NCI-H1092 treated with DMSO at 0.1 percent for 48 hours (cell line): Measurements from ENCODE around the gene TCF7L2.

ENCODE experiments used
- DNase-seq: peaks from one replicate; lab custom pipeline; 2025; lab: John Stamatoyannopoulos, UW

The TCF7L2 gene

GRCh38 chr10:113024930-113025329, 74.9 kb downstream of the TCF7L2 start:
- no peak for DNase-seq

GRCh38 chr10:113025487-113025886, 75.4 kb downstream of the TCF7L2 start:
- DNase-seq: no peak

DNA sequence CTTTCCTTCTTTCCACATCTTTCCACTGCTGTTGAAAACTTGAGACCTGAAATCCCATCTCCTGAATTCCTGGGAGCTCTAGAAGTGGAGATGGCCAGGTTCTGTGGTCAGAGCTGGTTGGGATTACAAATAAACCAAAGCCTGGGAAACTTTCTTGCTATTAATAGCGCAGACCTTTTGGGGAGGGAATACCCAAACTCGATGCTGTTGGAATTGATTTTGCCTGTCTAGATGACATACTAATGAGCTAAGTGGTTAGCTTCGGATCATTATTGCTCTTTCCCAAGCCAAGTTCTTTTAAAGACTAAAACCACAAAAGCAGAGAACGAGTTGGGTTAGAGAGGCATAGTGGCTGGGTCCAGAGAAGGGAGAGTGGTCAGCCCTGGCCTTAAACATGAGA, 76.6 kb downstream of the TCF7L2 start:
- DNase-seq: no peak

DNA sequence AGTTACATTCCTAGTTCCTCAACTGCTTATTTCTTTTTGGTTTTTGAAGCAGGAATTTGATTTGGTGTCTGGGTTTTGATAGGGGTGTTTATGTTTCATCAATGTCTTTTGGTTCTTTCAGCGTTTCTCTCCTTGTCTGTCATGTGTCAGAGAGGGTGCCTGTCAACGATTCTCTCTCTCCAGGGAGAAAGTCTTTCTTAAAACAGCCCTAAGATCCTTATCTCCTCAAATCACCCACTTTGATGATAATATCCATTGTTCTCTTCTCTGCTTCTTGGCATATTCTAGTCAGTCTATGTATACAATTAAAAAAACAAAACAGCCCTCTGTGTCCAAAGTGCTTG, 77.2 kb downstream of the TCF7L2 start:
- no peak for DNase-seq

DNA sequence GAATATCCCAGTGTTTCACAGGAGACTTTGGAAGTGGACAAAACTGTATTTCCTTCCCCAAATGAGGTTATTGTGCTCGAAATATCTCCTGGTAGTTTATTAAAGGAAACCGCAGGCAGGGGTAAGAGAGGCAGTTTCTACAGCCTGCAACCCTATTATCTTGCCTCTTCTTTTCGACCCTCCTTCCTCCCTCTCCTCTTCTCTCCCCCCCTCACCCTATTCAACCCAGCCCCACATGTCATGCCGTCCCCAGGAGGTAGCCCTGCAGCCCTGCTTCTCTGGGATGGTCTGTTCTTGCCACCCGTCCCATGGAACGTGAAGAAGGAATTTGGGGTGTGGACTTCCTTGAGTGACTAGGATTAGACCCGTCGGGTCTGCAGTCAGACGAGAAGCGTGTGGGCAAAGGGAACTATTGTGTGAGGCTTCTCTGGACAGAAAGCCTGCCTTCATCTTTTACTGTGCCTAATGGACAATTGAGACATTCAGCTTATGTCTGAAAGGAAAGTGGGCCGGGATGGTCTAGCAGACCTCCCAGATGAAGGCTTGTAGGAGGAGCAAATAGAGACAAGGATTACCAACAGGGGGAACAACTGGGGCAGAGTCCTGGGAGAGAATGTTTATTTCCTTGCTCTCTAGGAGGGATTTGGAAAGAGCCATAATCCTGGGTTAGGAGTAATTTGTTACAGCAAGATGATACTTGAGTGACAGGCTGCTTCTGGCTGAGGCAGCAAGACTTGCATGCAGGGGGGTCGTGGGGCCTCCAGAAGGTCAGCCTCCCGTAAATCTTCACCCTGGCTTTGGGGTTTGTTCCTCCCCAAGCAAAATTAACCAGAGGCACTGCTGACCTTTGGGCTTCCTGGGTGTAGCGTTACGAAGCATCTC, 77.8 kb downstream of the TCF7L2 start:
- DNase-seq: no peak

GRCh38 chr10:113028456-113029440, 78.7 kb downstream of the TCF7L2 start:
- DNase-seq: no peak

DNA sequence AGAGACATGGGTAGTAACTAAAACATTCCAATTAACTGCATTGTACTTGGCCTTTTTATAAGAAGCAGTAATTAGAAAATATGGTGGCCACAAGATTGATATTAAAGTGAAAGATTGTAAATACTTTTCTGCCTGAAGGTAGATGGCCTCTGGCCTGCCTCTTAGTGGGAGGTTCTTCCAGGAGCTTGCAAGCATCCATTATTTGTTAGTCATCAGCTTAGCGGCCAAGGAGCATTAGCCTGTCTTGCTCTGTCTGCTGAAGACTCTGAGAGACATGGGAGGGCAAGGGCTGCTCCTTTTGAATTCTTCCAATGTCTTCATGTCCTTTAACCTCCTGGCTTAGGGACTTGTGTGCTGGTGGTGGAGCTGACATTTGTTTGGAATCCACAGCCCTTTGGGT, 80.4 kb downstream of the TCF7L2 start:
- DNase-seq: no peak

GRCh38 chr10:113031147-113031546, 81.1 kb downstream of the TCF7L2 start:
- no peak for DNase-seq

- DNase-seq: no peak
These were observed 83.9 kb downstream of the TCF7L2 start for GRCh38 chr10:113033991-113034390.

GRCh38 chr10:113035732-113036312, 85.8 kb downstream of the TCF7L2 start:
- no peak for DNase-seq

DNA sequence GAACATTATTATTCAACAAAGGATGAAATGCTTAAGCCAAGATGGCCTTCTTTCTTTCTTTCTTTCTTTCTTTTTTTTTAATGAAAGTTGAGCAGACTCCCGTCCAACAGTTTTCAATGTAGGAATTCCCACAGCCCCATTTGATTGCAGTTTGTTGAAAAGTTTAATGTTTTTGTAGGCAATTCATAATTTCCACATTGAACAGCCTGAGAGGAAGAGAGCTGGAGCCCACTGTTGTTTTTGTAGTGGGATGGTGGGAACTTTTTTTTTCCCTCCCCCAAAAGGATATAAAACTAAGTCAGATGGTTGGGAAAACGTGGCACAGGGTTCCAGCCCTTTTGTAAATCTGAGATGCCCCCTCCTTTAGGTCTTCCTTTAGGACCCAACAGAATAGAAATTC, 86.6 kb downstream of the TCF7L2 start:
- DNase-seq: no peak

- DNase-seq: no peak
These were observed 87.2 kb downstream of the TCF7L2 start for GRCh38 chr10:113037218-113037617.

GRCh38 chr10:113038183-113038582, 88.1 kb downstream of the TCF7L2 start:
- no peak for DNase-seq

- no peak for DNase-seq
These were observed 88.9 kb downstream of the TCF7L2 start for GRCh38 chr10:113038985-113039384.

DNA sequence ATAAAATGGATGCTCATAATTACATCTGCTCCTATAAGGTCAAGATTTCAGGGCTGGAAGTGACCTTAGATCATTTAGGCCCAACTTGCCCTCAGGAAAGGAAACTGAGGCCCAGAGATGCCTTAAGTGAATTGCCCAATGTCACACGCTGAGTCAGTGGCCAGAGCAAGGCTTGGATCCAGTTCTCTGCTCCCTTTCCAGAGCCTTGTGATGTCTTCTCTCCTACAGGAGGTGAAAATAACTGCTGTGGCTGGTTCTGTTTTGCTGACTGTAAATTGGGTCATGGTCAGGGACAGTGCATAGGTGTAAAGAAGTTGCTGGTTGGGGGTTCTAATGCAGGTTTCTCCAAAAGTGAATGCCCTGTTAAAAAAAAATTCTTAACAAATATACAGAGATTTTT, 91.3 kb downstream of the TCF7L2 start:
- DNase-seq: no peak

DNA sequence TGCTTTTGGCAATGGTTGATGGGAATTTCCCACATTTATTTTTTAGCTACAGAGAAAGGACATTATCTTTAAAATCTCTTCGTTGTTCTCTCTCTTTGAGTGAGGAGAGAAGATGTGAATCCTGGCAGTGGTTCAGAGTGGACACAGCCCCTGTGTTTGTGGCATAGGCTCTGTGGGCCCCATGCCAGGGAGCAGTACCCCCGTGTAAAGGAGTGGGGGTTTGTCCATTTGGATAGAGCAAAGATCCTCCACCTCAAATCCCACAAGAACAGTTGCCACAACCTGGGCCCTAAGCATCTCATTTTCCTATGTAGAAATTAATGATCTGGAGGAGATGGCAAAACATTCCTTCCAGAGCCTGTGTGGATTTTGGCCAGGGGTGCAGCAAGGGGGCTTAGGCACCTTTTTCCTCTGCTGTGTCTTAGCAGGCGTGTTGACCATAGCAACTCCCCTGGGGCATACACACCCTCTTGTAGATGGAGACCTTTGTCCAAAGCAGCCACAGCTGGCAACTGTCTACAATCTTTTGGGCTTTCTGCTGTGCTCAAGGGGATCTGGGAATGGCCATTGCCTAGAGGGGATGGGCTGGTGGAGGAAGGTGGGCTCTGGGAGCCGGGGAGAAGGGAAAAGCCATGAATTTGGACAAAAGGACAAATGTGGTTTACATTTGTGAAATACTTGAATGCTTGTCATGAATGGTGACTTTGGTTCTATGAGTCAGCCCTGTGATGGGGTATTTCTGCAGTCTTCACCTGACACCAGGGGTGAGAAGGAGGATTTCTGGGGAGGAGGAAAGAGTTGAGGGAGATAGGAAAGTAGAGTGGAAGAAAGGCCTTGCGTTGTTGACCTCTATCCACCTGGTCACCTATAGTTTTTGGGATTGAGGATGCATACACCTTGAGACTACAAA, 92.0 kb downstream of the TCF7L2 start:
- no peak for DNase-seq

- DNase-seq: no peak
These were observed 92.8 kb downstream of the TCF7L2 start for GRCh38 chr10:113042868-113043267.

DNA sequence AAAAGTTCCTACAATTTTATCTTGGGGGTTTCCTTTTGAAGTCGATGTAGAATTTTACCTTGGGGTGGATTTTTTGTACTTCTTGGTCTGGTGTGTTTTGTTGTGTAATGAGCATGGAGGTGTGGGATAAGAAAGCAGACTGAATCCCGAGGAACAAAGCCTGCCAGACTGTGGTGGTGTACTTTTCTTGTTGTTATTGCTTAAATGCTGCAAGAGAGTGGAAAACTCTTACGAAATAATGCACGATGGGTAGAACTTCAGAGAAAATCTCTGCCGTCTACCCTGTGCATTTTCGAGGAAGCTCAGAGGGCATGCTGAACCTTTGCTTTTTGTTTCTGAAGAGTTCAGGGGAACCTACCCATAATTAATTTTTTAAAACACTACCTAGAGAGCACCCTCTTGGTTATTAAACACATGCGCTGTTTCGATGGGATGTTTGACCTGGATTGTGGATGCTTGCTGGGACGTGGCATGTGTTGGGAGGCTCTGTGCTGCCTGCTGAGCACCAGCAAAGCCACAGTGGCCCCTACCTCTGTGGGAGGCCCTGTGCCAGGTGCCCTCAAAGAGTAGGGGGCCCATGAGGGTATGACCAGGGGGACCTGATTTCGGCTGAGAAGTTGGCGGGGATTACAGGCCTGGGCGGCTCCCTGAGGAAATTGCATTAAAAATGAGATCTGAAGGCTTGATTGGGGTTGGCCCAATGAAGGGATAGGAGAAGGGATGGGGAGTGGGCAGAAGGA, 94.1 kb downstream of the TCF7L2 start:
- no peak for DNase-seq

DNA sequence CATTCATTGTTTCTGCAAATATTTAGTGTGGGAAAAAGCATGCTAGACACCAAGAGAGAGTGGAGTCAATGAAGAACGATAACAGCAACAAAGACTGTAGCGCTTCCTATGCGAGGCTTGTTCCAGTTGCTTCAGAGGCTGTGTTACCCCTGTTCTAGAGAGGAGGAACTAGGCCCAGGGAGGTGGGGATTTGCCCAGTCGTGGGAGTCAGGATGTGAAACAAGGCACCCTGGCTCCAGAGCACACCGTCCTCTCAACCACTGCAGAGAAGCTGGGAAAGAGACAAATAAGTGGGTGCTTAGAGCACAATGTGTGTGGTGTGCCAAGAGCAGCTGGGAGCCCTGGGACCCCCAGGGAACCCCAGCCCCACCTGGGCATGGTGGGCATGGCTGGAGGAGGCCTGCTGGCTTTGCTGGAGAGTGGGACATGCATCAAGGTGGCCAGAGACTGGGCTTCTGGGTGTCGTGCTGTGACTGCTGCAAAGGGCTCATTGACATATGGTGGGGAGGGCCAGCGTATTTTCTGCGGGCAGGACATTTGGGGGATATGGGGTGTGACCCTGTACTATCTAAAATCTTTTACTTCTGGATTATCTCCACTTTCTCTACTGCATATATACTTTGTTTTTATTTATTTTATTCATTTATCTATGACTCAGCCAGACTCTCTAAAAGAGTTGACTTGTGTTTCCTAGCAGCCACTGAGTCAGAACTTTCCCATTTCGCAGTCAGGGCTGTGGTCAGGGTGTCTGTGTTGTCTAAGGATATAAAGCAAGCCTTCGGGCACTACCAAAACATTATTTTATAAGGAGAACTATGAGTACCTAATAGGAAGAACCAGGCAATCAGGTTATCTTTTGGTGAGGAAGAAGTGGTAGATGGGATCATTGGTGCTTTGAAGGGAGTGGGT, 95.4 kb downstream of the TCF7L2 start:
- DNase-seq: no peak

DNA sequence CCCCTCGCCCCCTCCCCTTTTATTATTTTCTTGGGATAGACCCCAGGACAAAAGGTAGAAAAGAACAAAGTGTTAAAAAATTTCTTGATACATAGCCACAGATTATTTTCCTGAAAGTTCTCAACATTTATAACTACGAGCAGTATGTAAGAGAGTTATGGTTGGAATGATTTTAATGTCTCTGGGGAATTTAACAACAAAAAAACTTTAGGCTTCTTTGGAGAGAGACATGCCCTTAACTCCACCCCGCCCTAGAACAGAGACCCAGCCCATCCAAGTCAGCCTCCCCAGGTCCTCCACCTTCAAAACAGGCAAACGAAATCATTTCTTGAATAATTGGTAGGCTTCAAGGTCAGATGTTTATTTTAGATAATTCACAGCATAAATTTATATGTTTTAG, 97.1 kb downstream of the TCF7L2 start:
- DNase-seq: no peak
